ENCODE measurements around the gene SPATA31E1. TPM values are rescaled to one million over a fixed set of nuclear protein-coding genes. Genes with fewer than 3 reads are reported as not detected.

The SPATA31E1 gene
- total and polyA plus RNA-seq, 9 of the 15 experiments (the other 6 are each of a cell fraction or from before 2014, with no cell fraction given), result not detected

GRCh38 chr9:87834357-87834756 lies 48.3 kb upstream of the SPATA31E1 start (continued):
- TF ChIP-seq, protein P1, sequence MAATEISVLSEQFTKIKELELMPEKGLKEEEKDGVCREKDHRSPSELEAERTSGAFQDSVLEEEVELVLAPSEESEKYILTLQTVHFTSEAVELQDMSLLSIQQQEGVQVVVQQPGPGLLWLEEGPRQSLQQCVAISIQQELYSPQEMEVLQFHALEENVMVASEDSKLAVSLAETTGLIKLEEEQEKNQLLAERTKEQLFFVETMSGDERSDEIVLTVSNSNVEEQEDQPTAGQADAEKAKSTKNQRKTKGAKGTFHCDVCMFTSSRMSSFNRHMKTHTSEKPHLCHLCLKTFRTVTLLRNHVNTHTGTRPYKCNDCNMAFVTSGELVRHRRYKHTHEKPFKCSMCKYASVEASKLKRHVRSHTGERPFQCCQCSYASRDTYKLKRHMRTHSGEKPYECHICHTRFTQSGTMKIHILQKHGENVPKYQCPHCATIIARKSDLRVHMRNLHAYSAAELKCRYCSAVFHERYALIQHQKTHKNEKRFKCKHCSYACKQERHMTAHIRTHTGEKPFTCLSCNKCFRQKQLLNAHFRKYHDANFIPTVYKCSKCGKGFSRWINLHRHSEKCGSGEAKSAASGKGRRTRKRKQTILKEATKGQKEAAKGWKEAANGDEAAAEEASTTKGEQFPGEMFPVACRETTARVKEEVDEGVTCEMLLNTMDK (IDR thresholded peaks at IDR 0.05; ENCODE audit: borderline replicate concordance, insufficient read depth, low read depth, low read length, poor library complexity, severe bottlenecking), result peak; percentile 23
- TF ChIP-seq ARID1B (IDR thresholded peaks at IDR 0.05) (0 out of 2 replicates have a peak, but pooled peaks have one; percentile 14), MAX (CRISPR knock-in tag; IDR thresholded peaks at IDR 0.05) (peak; percentile 66), RBBP5 (IDR thresholded peaks at IDR 0.05; ENCODE audit: borderline replicate concordance, insufficient read depth, low read length, poor library complexity, severe bottlenecking) (no peak), CTBP1 (IDR thresholded peaks at IDR 0.05; ENCODE audit: borderline replicate concordance) (0 out of 2 replicates have a peak, but pooled peaks have one; percentile 44)
- TF ChIP-seq, protein P2, sequence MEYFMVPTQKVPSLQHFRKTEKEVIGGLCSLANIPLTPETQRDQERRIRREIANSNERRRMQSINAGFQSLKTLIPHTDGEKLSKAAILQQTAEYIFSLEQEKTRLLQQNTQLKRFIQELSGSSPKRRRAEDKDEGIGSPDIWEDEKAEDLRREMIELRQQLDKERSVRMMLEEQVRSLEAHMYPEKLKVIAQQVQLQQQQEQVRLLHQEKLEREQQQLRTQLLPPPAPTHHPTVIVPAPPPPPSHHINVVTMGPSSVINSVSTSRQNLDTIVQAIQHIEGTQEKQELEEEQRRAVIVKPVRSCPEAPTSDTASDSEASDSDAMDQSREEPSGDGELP (CRISPR knock-in tag; IDR thresholded peaks at IDR 0.05; ENCODE audit: borderline replicate concordance), result peak; percentile 49; the same call in 1 of the 2 replicates
- TF ChIP-seq, protein P3, sequence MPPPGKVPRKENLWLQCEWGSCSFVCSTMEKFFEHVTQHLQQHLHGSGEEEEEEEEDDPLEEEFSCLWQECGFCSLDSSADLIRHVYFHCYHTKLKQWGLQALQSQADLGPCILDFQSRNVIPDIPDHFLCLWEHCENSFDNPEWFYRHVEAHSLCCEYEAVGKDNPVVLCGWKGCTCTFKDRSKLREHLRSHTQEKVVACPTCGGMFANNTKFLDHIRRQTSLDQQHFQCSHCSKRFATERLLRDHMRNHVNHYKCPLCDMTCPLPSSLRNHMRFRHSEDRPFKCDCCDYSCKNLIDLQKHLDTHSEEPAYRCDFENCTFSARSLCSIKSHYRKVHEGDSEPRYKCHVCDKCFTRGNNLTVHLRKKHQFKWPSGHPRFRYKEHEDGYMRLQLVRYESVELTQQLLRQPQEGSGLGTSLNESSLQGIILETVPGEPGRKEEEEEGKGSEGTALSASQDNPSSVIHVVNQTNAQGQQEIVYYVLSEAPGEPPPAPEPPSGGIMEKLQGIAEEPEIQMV (tag; conservative IDR thresholded peaks at IDR 0.05; ENCODE audit: low read depth), result no peak

Measured in K562 (cell line).